ENCODE measurements around the gene ENTPD8. TPM values are rescaled to one million over a fixed set of nuclear protein-coding genes. Genes with fewer than 3 reads are reported as not detected.

Gene ENTPD8
- total RNA-seq, 6 donors from 2014 or later, result 0.15 to 0.17 TPM; not detected in 4

GRCh38 chr9:137462396-137462985 is 21.3 kb upstream of the ENTPD8 start:
- 91 to 98% methylated on average over 7 to 20 of the region's 25 CpGs for WGBS, 2 donors
- Histone ChIP-seq H3K36me3 (no peaks in the 10 kb centered on the region), H3K27me3 (no peaks in the 10 kb centered on the region), H3K9me3 (no peaks in the 10 kb centered on the region), H3K4me3 (no peak overlapping the region), H3K4me1 (peaks cover 15 to 37% (median 18%) of the 10 kb centered on the region in 4 donors), H3K27ac (peak overlapping the region in 1 of 4 donors; percentile 76)
- peak in 1 of 2 donors; percentile 59 for DNase-seq
- TF ChIP-seq POLR2AphosphoS5 (IDR thresholded peaks at IDR 0.05) (no peak), CTCF (IDR thresholded peaks at IDR 0.05) (no peak)
- ATAC-seq (ENCODE audit: low FRiP score in 2 of 2), result no peak

- peak in 1 of 2 donors; percentile 23 for TF ChIP-seq POLR2AphosphoS5 (IDR thresholded peaks at IDR 0.05)
- peak in 4 of 6 experiments; percentile 6 to 27 (median 16) for TF ChIP-seq CTCF (IDR thresholded peaks at IDR 0.05)
- no peak for TF ChIP-seq EP300 (IDR thresholded peaks at IDR 0.05)
- peak in 1 of 4 donors; percentile 44 for TF ChIP-seq POLR2A (IDR thresholded peaks at IDR 0.05)
- peaks cover 15 to 39% (median 18%) of the 10 kb centered on the region in 4 donors for H3K4me1 ChIP-seq
- H3K27me3 ChIP-seq, result no peaks in the 10 kb centered on the region
- WGBS, 2 donors, result 53 to 63% methylated on average over 20 to 35 of the region's 52 CpGs
- H3K9me3 ChIP-seq, result no peaks in the 10 kb centered on the region
- H3K27ac ChIP-seq, result peak overlapping the region in 1 of 4 donors; percentile 76
- no peaks in the 10 kb centered on the region for H3K36me3 ChIP-seq
- ATAC-seq (ENCODE audit: low FRiP score in 2 of 2) (no peak), DNase-seq (peak; percentile 70 to 92)
- H3K4me3 ChIP-seq, result peak overlapping the region in 2 of 4 donors; percentile 10
Observed at GRCh38 chr9:137461663-137462395, 20.7 kb upstream of the ENTPD8 start.

GRCh38 chr9:137461316-137461662 is 20.1 kb upstream of the ENTPD8 start:
- Histone ChIP-seq H3K9me3 (no peaks in the 10 kb centered on the region), H3K27me3 (no peaks in the 10 kb centered on the region), H3K4me3 (peak overlapping the region in 1 of 4 donors; percentile 10), H3K4me1 (peaks cover 15 to 39% (median 18%) of the 10 kb centered on the region in 4 donors), H3K27ac (peak overlapping the region in 1 of 4 donors; percentile 76), H3K36me3 (no peaks in the 10 kb centered on the region)
- TF ChIP-seq POLR2AphosphoS5 (IDR thresholded peaks at IDR 0.05) (no peak), CTCF (IDR thresholded peaks at IDR 0.05) (no peak), POLR2A (IDR thresholded peaks at IDR 0.05) (no peak), EP300 (IDR thresholded peaks at IDR 0.05) (no peak)
- no peak for ATAC-seq (ENCODE audit: low FRiP score in 2 of 2)
- DNase-seq, result peak in 1 of 2 donors; percentile 62
- WGBS, 2 donors, result 82 to 91% methylated on average over 12 to 21 of the region's 21 CpGs

DNA sequence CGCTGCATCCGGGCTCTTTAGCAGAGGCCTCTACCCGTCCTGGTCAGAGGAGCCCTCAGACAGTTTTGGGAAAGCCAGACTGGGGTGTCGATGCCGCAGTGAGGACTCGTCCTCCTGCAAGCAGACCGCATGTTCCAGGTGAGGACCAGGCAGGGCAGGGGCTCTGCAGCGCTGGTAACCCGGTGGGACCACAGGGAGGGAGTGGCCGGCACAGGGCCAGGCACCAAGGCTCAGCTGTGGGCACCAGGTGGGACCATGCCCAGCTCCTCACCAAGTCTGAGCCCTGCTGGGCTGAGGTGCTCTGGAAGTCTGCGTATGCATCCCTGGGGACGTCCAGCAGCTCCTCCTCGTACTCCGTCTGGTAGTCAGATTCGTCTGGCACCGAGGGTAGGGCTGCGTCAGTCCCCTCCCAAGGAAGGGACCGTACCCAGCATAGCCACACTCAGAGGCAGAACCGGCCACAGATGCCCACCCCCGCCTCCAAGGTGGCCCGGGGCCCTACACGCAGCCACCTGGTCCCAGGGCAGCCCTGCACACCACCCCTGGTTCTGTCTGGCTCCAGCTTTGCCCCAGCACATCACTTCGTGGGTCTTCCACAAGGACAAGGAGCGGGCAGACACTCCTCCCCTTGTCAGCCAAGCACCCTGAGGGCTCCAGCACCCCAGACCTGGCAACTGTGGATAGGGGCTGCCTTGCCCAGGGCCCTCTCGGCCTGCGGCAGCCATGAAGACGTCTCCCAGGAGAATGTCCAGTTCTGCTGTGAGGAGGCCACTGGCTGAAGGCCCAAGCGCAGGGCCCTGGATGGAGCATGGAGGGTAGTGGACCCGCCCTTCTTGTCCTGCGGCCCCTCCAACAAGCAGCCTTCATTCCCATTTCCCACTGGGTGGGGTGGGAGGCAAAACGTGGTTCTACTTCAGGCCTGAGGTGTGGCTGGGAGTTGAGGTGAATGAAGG is 19.5 kb upstream of the ENTPD8 start:
- no peaks in the 10 kb centered on the region for H3K27me3 ChIP-seq
- peaks cover 15 to 39% (median 18%) of the 10 kb centered on the region in 4 donors for H3K4me1 ChIP-seq
- H3K27ac ChIP-seq, result peak overlapping the region in 1 of 4 donors; percentile 76
- TF ChIP-seq POLR2AphosphoS5 (IDR thresholded peaks at IDR 0.05), result no peak
- DNase-seq, result peak in 1 of 2 donors; percentile 79
- H3K4me3 ChIP-seq, result no peak overlapping the region
- no peaks in the 10 kb centered on the region for H3K9me3 ChIP-seq
- H3K36me3 ChIP-seq, result no peaks in the 10 kb centered on the region
- WGBS, 2 donors, result 83 to 92% methylated on average over 1 to 24 of the region's 31 CpGs
- no peak for ATAC-seq (ENCODE audit: low FRiP score in 2 of 2)
